ENCODE results near the gene RXFP1. TPM values are rescaled to one million over a fixed set of nuclear protein-coding genes. Genes with fewer than 3 reads are reported as not detected.

RXFP1 gene
- total RNA-seq, 1 experiment from 2014 or later: 0.48 TPM

- ATAC-seq (peak; percentile 98), DNase-seq (ENCODE audit: low spot score) (peak; percentile 35)
- Mint-ChIP-seq H3K27me3 (ENCODE audit: low read depth) (peaks cover 47% of the 10 kb centered on the region), H3K9me3 (peaks cover 5% of the 10 kb centered on the region), H3K4me1 (peaks cover 40% of the 10 kb centered on the region), H3K27ac (no peak overlapping the region), H3K4me3 (no peak overlapping the region), H3K36me3 (peaks cover 4% of the 10 kb centered on the region)
- CTCF ChIA-PET: interaction anchor here (0.6 to 1.4 kb wide), 3 partner anchors 10 to 530 kb away, joined by 3 to 10 read pairs (median 3); no protein-coding TSS in a partner anchor
- POLR2A ChIA-PET: interaction anchor here (0.6 kb wide), 1 partner anchor 88 kb away, joined by 4 read pairs; no protein-coding TSS in a partner anchor
- TF ChIP-seq ZBTB21 (CRISPR knock-in tag; IDR thresholded peaks at IDR 0.05; ENCODE audit: borderline replicate concordance) (no peak), GABPB1 (CRISPR knock-in tag; IDR thresholded peaks at IDR 0.05) (no peak), PREB (CRISPR knock-in tag; IDR thresholded peaks at IDR 0.05; ENCODE audit: borderline replicate concordance) (no peak), GTF2I (CRISPR knock-in tag; conservative IDR thresholded peaks at IDR 0.05) (no peak), GRHL2 (CRISPR knock-in tag; IDR thresholded peaks at IDR 0.05; ENCODE audit: insufficient replicate concordance, severe bottlenecking) (no peak), NFATC4 (CRISPR knock-in tag; IDR thresholded peaks at IDR 0.05) (no peak), PRRX2 (CRISPR knock-in tag; IDR thresholded peaks at IDR 0.05) (no peak), ZNF396 (CRISPR knock-in tag; IDR thresholded peaks at IDR 0.05; ENCODE audit: borderline replicate concordance) (no peak)
These were observed 58.4 kb downstream of the RXFP1 start for GRCh38 chr4:158580064-158580463.

- no peak for ATAC-seq
- Mint-ChIP-seq H3K27me3 (ENCODE audit: low read depth) (peaks cover 47% of the 10 kb centered on the region), H3K4me1 (peaks cover 33% of the 10 kb centered on the region), H3K36me3 (peaks cover 4% of the 10 kb centered on the region), H3K4me3 (no peak overlapping the region), H3K27ac (no peak overlapping the region), H3K9me3 (peaks cover 5% of the 10 kb centered on the region)
- ChIA-PET POLR2A (no interaction called here), CTCF (no interaction called here)
- TF ChIP-seq ZSCAN18 (CRISPR knock-in tag; IDR thresholded peaks at IDR 0.05) (no peak), HMGXB4 (CRISPR knock-in tag; IDR thresholded peaks at IDR 0.05) (no peak), RELA (CRISPR knock-in tag; IDR thresholded peaks at IDR 0.05; ENCODE audit: borderline replicate concordance) (no peak), CTCF (IDR thresholded peaks at IDR 0.05) (no peak), ZNF425 (CRISPR knock-in tag; conservative IDR thresholded peaks at IDR 0.05) (no peak), CBFB (CRISPR knock-in tag; IDR thresholded peaks at IDR 0.05; ENCODE audit: low read depth) (no peak), GRHL2 (CRISPR knock-in tag; IDR thresholded peaks at IDR 0.05; ENCODE audit: insufficient replicate concordance, severe bottlenecking) (no peak), ATF2 (CRISPR knock-in tag; IDR thresholded peaks at IDR 0.05; ENCODE audit: borderline replicate concordance, low read depth) (no peak), ELF4 (CRISPR knock-in tag; IDR thresholded peaks at IDR 0.05; ENCODE audit: low read depth) (no peak), FOXJ3 (CRISPR knock-in tag; IDR thresholded peaks at IDR 0.05; ENCODE audit: borderline replicate concordance) (no peak), NR2C2 (CRISPR knock-in tag; IDR thresholded peaks at IDR 0.05) (no peak)
- DNase-seq (ENCODE audit: low spot score): no peak
These were observed 59.5 kb downstream of the RXFP1 start for GRCh38 chr4:158581161-158581560.

Data from WTC11 (cell line).